HT1080 (cell line): ENCODE data around the gene ANO4. TPM values are rescaled to one million over a fixed set of nuclear protein-coding genes. Genes with fewer than 3 reads are reported as not detected.
"Not testable (repeated sequence)": the region's sequence is repeated elsewhere in the genome, so short reads cannot be mapped to it uniquely, and the experiment has no call there.

Experiments
- DNase-seq: peaks from one replicate; pipeline ENCODE4 v3.0.0-alpha.2; 2015; ENCODE audit warnings: low read depth
- total RNA-seq: library from RNA; depleted of rRNA; stranded (reverse); fragments of >200 nt; shearing (Covaris generic); gene quantifications from 2 replicates; pipeline ENCODE4 v1.2.3, GENCODE V29; 2014

The ANO4 gene
- total RNA-seq, 1 experiment from 2014 or later = 0.26 TPM

GRCh38 chr12:101039848-101040531 is 245.4 kb downstream of the ANO4 start:
- no peak for DNase-seq

DNA sequence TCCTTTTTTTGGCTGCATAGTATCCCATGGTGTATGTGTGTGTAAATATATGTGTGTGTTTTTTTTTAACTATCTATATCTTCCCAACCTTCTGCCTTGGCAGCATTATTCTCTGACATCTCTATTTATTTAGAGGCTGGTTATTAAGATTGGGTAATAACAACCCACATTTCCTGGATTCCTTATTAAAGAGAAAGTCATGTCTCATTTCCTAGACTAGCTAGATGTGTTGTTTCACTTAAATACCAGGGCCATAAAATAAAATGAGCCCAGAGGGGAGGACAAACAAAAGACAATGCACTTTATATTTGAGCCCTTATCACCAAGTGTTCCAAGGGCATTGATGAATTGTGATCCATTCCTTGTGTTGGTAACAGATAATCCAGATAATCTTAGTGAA is 246.4 kb downstream of the ANO4 start:
- no peak for DNase-seq

- no peak for DNase-seq
Observed at GRCh38 chr12:101042211-101042610, 247.6 kb downstream of the ANO4 start.

- DNase-seq = no peak
Observed at GRCh38 chr12:101044512-101045059, 250.0 kb downstream of the ANO4 start.

DNA sequence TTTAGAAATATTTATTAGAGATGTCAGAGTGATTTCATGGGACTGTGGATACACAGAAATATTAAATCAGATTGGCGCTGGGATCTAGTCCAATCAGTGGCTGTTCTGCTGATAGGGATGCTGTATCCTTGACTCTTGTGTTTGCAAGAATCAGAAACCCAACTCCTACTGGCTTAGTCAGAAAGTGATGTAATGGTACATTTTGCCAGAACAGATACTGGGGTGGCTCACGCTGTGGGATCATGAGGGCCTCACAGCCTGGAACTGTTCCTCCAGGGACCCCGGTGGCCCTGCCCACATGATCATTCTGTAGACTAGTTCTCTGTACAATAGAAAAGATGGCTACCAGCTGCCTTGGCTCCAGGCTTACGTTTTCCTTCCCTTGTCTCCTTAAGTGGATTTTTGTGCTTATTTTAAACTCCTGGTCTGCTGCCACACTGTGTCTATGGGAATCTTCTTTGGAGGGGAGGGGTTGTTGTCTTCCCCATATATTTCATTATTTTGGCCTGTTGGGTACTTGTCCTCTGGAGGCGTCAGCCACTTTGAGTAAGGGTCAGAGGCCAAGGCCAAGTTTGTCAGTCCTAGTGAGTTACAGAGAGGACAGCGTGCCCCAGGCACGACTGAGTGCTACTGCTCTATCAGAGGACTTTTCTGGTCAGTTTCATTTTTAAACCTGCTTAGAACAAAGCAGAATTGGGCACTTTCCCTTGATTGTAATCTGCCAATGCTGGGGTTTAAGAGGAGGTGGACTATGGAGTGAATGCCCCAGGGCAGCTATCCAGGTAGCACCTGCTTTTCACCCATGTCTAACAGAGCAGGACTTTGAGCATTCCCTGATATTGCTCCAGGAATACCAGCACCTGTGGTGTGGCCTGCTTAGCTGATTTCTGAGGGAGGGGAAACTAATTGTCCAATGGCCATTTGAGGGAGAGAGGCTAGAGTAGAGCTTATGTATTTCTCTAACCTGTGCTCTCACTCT is 251.2 kb downstream of the ANO4 start:
- no peak for DNase-seq

DNA sequence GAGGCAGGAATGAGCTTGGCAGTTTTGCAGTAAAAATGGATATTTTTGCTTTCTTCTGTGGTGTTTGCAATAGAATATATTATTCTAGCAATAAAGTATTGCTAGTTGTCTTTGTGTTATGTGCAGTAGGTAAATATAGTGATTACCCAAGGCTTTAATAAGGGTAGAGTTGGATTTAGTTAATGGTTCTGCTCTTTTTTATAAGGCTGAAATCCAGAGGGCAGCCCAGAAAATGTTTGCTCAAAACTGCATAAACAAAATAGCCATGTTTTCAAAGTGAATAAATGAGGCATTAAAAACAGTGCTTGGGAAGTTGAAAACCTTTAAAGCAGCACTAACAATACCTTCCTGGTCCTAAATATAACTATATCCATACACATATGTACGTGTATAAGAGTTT is 253.1 kb downstream of the ANO4 start:
- no peak for DNase-seq

- DNase-seq = no peak
Observed at GRCh38 chr12:101050631-101051030, 256.1 kb downstream of the ANO4 start.

DNA sequence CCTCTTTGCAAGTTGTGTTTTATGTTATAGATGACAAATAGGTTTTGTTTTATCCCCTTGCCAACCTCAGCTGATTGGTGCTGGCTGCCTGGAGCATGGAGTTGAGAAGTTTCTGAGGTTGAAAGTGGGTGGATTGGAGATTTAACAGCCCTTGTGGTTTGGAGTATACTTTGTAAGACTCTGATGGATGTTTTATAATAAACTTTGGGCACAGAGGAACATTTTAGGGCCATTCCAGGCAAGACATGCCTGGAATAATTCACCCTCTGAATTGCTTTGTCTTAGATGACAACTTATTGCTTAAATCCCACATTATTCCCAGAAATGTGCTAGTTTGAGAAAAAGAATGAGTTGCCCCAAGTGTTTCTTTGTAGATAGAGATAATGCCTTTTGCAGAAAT is 256.6 kb downstream of the ANO4 start:
- no peak for DNase-seq

DNA sequence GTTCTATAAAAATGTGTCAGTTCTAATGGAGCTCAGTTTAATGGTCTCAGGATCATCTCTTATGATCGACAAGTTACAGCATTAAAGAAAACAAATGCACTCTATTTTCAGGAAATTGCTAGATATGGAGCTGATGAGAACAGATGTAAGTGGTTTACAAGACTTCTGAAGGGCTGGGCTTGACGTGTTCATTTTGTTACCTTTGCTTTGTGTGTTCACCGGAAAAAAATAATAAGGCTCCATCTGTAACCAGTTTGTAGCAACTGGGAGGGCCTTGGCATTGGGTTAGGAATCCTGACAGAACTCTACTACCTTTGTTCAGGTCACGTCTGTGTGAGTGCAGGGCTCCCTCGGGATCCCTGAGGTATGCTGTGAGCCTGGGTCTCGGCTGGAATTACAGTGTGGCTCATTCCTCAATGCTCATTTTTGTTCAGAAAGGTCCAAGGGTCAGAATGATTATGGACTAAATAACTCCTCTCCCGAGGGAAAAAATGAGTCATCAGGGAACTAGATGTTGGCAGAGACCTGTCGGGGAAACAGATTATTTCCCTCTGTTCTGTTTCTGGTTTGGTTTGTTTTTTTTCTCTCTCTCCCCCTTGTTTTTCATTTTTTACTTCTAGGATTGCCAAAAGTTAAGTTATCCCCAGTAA is 257.4 kb downstream of the ANO4 start:
- peak; percentile 88 for DNase-seq

DNA sequence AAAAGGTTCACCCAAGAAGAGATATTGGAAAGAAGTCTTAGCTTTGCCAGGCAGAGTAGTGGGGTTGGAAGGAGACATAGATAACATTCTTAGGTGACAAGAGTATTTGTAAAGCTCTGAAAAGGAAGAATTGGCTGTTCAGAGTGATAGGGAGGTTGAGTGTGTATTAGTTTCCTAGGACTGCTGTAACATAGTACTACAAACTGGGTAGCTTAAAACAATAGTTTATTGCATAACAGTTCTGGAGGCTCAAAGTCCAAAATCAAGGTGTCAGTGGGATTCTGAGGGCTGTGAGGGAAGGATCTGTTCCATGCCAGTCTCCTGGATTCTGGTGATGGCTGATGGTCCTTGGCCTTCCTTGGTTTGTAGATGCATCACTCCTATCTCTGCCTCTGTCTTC is 258.6 kb downstream of the ANO4 start:
- DNase-seq = no peak

DNA sequence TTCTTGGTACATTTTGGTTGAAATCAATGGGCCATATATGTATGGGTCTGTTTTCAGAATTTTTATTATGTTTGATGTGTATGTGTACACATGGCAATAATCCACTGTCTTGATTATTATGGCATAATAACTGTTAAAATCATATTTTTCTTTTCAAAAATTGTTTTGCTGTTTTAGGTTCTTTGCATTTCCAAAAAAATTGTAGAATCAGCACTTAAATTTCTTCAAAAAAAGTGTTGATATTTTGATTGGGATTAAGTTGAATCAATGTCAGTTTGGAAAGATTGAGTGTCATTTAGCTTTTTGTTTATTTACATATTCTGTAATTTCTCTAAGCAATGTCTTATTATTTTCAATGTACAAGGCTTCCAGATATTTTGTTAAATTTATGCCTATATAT is 261.4 kb downstream of the ANO4 start:
- DNase-seq = no peak

GRCh38 chr12:101062508-101062907 is 267.9 kb downstream of the ANO4 start:
- not testable (repeated sequence) for DNase-seq

GRCh38 chr12:101064721-101065120 is 270.1 kb downstream of the ANO4 start:
- peak; percentile 15 for DNase-seq

- no peak for DNase-seq
Observed at GRCh38 chr12:101066489-101066888, 271.9 kb downstream of the ANO4 start.

DNA sequence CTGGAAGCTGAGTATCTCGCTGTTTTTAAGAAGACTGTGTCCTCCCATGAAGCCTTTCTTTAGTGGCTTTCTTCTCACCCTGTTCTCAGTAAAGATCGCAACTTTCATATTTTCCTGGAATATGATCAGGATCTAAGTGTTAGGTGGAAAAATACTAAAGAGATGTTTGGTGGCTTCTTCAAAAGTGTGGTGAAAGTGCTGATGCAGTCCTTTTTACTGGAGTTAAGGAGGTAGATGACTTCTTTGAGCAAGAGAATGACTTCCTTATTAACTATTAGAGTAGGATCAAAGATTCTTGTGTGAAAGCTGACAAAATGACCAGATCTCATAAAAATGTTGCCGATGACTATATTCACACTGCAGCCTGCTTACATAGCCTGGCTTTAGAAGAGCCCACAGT is 273.8 kb downstream of the ANO4 start:
- no peak for DNase-seq

GRCh38 chr12:101068836-101069235 is 274.3 kb downstream of the ANO4 start:
- no peak for DNase-seq

- DNase-seq = no peak
Observed at GRCh38 chr12:101074940-101075680, 280.5 kb downstream of the ANO4 start.

GRCh38 chr12:101076921-101077320 is 282.3 kb downstream of the ANO4 start:
- peak; percentile 26 for DNase-seq

DNA sequence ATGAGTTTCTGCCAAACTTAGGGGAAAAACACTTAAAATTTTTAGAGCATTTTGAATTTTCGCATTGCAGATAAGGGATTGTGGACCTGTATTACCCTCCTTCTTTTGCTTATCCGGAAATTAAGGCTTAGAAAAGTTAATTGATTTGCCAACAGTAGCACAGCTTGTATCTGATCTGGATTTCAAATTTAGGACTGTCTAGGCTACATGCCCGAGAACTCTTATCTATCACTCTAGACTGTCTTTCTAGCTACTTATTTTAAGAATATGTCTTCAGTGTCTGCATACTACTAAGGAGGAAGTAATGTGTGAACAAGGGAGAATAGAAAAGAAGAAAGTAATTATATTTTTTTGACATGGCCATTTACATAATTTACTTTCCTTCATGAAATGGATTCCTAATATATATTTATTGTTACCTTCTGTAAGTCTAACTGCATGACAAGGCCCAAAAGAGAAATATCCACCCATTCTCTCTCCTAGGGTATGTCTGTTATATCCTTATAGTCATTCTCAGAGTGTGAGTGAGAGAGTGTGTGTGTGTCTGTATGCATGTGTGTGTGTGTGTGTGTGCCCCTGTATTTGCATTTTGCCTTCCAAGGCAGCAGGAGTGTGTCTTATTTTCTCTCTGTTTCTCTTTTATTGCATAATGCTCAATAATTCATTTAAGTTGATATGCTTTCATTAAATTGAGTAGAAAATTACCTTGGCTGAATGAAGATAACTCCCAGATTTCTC is 283.4 kb downstream of the ANO4 start:
- no peak for DNase-seq

- no peak for DNase-seq
Observed at GRCh38 chr12:101078536-101079285, 284.1 kb downstream of the ANO4 start.
